ENCODE data around the gene AK8.

AK8 gene

GRCh38 chr9:132887181-132888120 is 9.4 kb upstream of the AK8 start:
- DNase-seq = no peak

GRCh38 chr9:132886334-132886725 is 8.2 kb upstream of the AK8 start:
- no peak for DNase-seq

GRCh38 chr9:132885720-132886333 is 7.7 kb upstream of the AK8 start:
- DNase-seq = no peak

DNA sequence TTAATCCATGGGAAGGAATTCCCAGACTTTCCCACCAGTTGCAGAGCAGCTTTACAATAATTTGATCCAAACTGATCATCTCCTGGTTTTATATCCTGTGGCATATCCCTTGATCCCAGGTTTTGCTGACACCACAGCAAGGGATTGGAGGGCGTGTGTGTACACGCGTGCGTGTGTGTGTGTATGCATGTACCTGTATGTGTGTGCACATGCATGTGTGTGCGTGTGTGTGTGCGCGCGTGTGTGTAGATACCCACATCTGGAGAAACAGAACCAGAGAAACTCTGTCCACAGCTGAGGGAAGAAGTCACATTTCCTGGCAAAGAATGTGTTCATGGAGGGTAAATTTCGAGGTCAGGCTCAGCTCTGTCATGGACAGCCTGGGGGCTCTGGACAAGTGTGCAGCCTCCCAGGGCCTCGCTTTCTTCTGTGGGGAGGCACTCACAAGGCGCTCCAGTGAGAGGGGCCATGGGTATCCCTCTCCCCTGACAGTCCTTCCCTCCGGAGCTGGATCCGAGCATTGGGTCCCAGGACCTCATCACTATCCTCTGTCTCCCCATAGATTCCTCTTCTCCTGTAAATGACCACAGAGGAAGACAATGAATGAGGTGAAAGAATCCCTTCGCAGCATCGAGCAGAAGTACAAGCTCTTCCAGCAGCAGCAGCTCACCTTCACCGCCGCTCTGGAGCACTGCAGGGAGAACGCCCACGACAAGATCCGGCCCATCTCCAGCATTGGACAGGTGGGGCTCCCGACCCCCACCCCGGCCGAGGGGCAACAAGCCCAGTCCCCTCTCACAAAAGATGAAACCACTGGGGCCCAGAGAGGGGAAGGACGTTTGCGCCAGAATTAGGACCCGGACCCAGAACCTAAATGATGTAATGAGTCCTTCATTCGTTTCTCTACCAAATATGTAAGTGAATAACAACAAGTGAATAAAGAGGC is 5.5 kb upstream of the AK8 start:
- DNase-seq = no peak

DNA sequence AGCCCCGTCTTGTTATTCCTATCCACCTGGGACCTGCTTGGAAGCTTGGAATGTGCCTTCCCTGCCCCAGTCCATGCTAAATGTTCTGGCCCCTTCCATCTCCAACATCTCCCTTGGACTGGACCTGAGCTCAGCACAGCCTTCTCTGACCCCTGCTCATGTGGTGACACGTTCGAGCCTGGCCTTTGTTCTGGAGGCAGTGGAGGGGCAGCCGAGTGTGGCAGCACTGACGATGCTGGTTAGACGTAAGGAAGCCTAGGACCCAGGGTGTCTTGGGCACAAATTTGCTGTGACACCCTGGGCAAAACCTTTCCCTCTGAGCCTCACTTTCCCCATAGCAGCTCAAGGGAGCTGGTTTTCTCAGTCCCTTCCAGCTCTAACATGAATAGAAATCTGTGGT is 4.5 kb upstream of the AK8 start:
- no peak for DNase-seq

GRCh38 chr9:132881826-132882225 is 3.7 kb upstream of the AK8 start:
- no peak for DNase-seq

DNA sequence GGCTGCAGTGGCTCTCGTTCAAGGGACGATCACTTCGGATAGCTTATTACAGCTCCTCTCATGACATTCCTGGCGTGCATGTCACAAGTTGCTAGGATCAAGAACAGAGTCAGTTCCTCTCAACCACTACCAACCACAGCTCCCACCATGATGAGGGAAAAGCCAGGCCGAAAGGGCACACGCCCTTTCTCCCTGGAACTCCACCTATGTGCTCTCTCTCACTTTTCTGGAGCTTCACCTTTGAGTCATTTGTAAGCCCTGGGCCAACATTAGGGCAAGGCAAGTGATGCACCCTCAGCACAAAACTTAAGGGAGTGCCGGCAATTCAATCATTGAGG is 2.2 kb upstream of the AK8 start:
- no peak for DNase-seq

GRCh38 chr9:132879457-132880323 is 1.6 kb upstream of the AK8 start:
- no peak for DNase-seq

DNA sequence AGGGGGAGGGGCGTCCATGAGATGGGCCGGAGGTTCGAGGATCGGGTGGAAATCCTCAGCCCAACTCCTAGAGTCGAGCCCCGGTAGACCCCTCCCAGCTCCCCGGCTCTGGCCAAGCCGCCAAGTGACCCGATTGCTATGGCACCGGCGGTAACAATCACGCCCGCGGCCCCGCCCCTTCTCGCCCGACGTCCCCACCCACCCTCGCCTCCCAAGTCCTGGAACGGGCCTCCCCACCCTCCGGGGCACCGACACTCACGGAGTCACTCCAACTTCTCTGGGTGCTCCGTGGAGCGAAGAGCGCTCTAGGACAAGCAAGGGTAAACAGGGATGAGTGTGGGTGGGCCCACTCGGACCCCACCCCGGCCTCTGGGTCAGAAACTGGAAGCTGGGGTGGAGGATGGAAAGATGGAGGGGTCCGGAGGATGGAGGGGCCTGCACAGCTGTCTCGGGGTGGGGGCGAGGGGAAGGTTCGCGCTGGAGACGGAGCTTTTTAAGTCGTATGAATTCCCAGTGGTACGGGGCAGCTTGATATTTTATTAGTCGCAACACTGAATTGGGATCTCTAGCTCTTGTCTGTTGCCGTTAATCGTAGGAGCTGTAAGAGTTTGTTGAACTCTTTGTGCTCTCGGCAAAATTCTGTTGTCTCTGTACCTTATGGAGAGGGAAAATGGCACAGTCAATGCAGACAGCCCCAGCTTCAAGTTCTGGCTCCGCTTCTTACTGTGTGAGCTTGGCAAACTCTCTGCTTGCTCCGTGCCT is 792 bp upstream of the AK8 start, which contains the start of gene SPACA9:
SPACA9 (plus strand) TSS at position 204 of the 762 bp plus-strand sequence. CDS start 5,050 bp downstream, outside the sequence.
- peak; percentile 55 for DNase-seq

DNA sequence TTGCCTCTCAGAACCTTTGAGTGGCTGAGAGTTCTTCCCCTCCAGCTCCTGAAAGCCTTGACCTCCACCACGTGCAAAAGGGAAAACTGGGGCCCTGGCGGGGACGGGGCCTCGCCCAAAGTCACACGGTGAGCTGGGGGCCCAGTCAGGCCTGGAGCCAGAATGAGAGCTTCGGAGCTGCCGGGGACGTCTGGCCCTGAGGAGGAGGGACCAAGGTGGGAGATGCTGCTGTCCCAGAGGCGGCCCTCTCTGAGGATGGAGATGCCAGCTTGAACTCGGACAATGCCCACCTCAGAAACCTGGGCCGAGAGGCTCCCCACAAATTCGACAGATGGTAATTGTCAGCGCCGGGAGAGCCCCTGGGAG is 643 bp downstream of the AK8 start:
- DNase-seq = no peak

DNA sequence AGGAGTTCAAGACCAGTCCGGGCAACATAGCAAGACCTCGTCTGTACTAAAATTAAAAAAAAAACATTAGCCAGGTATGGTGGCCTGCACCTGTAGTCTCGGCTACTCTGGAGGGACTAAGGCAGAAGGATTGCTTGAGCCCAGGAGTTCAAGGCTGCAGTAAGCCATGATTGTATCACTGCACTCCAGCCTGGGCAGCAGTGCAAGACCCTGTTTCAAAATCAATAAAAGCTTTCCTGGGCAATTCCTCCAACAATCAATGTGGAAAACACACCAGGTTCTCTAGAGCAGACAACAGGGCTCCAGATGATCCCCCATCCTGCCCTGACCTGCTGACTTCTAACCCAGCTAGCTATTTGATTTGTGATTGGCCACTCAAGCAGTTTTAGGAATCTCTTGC is 1.2 kb downstream of the AK8 start:
- DNase-seq = no peak

- no peak for DNase-seq
Observed at GRCh38 chr9:132875159-132875558, 2.9 kb downstream of the AK8 start.

DNA sequence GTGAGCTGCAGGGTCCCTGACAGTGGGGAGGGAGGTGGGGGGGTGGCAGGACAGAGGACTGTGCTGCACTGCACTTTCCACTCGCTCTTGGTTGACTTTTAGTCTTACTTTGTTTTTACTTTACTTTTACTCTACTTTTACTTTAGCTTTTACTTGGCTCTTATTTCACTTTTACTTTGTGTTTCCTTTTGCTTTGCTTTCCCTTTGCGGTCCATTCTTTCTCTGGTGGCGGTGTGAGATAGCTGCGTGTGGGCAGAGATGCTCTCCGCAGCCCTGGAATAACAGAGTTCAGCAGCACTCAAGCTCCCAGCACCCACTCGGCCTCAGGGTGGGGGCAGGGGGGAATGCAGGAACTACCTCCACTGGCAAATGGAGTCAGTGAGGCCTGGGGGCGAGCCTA is 4.7 kb downstream of the AK8 start:
- no peak for DNase-seq

DNA sequence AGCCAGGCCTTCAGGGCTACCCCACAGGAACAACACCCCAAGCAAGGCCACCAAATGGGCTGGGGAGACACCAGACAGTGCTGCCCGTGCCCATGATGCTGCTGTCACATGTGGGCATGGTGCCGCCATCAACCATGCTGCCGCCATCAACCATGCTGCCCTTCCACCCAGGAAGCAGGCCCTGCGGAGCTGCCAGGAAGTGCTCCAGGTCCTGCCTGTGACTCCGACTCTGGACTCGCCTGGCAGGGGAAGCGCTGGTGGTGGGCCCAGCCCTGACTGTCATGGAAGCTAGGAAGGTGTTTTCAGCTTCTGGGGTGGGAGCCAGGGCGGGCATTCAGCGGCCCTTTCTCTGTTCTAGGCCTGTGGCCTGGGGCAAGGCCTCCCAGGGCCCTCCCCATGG is 8.8 kb downstream of the AK8 start:
- DNase-seq = no peak

DNA sequence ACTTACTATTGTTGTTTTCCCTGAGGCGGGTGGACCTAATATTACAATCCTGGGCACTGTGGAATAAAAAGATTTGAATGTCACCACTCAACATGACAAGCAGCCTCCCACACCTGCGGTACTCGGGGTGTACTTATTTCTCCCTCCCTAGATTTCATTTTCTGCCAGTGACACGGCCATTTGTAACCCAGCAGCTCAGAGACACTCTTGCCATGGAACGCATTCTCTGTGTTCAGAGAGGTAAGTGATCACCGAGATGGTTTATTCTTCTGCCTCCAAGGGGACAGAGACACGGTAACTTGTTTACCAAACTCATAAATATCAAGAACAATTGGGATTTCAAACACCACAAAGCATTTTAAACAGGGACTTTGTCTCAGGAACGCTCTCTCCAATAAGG is 11.2 kb downstream of the AK8 start:
- DNase-seq = no peak

- DNase-seq = no peak
Observed at GRCh38 chr9:132864691-132865090, 13.4 kb downstream of the AK8 start.

GRCh38 chr9:132864277-132864676 is 13.8 kb downstream of the AK8 start:
- no peak for DNase-seq

DNA sequence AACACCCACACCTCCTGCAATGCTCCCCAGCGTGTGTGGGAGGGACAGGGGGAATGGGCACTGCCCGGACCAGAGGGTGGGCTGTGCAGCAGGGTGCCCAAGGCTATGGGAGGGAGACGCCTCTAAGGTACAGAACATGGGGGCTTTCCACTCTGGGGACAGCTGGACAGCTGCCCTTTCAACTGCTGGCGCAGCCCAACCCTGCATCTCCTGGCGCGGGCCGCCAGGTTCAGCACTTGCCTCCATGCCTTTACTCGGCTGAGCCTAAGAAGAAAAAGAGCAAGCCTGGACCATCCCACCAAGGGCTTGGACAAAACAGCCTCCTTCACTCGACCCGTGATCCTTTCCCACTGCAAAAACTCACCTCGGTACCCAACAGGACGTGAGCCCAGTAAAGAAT is 15.0 kb downstream of the AK8 start:
- no peak for DNase-seq

DNA sequence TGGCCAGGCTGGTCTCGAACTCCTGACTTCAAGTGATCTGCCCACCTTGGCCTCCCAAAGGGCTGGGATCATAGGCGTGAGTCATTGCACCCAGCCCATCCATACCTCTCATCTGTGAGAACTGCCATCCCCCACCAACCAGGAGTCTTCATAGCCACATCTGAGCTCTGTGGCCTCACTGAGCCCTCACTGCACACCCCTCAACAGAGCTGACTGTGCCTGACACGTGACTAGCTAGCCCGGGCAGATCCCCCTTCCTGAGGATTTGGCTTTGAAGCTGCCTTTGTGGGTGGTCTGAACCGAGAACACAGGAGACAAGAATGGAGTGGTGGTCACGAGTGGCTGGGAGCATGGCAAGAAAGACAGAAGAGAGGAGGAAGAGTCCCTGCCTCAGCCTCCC is 15.6 kb downstream of the AK8 start:
- DNase-seq = no peak

GRCh38 chr9:132861666-132862065 is 16.4 kb downstream of the AK8 start:
- no peak for DNase-seq

- DNase-seq = peak; percentile 16
Observed at GRCh38 chr9:132858751-132859150, 19.3 kb downstream of the AK8 start.

All from NCI-H345 (cell line).